C4-2B (cell line): ENCODE measurements around the gene BMERB1.

Source experiments
- CTCF ChIP-seq: fragments of 450-650 bp; conservative IDR thresholded peaks from 2 replicates; pipeline ENCODE4 v1.5.1; 2017; ENCODE audit warnings: mild to moderate bottlenecking
- ZFX ChIP-seq: fragments of 450-650 bp; IDR thresholded peaks from 2 replicates; pipeline ENCODE4 v1.6.1; 2017

GRCh38 chr16:15529673-15530072, 95.3 kb downstream of the BMERB1 start:
- TF ChIP-seq CTCF (no peak), ZFX (no peak)
